IPS-20b (cell line): ENCODE results near the gene LHX5.
A peak's percentile ranks its signal among the peaks of the same experiment; 100 is the strongest.

Experiments
- H3K27ac ChIP-seq: one replicate; pipeline ENCODE4 v1.5.1; 2013; ENCODE audit warnings: low read length
- H3K27me3 ChIP-seq: 2 replicates; pipeline ENCODE4 v1.6.1; 2013; ENCODE audit warnings: mild to moderate bottlenecking, low read length, inconsistent platforms; ENCODE audit not compliant: insufficient read depth
- H3K36me3 ChIP-seq: 2 replicates; pipeline ENCODE4 v1.6.1; 2013; ENCODE audit warnings: low read depth, mild to moderate bottlenecking, inconsistent platforms, low read length, moderate library complexity; ENCODE audit not compliant: insufficient read depth
- H3K4me1 ChIP-seq: 2 replicates; pipeline ENCODE4 v1.6.1; 2013; ENCODE audit warnings: mild to moderate bottlenecking, control low read depth, inconsistent platforms, low read length, moderate library complexity; ENCODE audit not compliant: insufficient read depth
- H3K4me3 ChIP-seq: 2 replicates; pipeline ENCODE4 v1.5.1; 2013; ENCODE audit warnings: mild to moderate bottlenecking, low read length, inconsistent platforms
- H3K9ac ChIP-seq: 2 replicates; pipeline ENCODE4 v1.6.1; 2013; ENCODE audit warnings: low read depth, mild to moderate bottlenecking, inconsistent platforms, low read length, moderate library complexity
- H3K9me3 ChIP-seq: 2 replicates; pipeline ENCODE4 v1.6.1; 2013; ENCODE audit warnings: mild to moderate bottlenecking, low read depth, low read length, inconsistent platforms; ENCODE audit not compliant: insufficient read depth

Gene LHX5

DNA sequence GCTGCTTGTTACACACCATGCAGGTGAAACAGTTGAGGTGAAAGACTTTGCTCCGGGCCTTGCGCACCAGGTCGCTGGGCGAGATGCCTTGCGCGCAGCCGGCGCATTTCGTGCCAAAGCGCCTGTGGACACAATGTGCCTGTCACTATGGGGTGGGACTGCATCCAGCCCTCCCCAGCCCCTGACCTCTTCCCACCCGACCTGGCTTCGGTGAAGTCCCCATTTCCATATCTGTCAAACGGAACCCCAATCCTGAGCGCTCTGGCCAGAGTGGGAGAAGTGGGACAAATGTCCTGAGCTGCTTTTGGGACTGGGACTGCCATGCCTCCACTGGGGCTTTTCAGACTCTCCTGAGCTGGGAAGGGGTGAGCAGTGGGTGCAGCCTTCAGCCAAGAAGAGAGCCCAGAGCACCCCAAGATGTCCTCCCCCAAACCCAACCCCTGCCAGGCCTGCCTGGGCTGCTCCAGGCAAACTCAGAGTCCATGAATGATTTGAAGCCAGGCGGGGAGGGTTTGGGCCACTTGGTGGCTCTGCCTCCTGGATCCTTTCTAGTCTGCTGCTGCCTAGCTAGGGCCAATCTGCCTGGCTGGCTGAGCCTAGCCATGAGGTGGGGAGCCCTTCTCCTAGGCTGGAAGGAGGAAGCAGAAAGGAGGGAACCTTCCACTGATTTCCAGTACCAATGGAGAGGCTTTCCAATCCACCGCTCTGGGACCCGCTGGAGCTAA, 2.3 kb downstream of the LHX5 start:
- H3K4me1 ChIP-seq = peaks cover 28% of the 10 kb centered on the region
- H3K9me3 ChIP-seq = peaks cover 14% of the 10 kb centered on the region; the same call in 1 of the 2 replicates
- H3K4me3 ChIP-seq = peak overlapping the region; percentile 70
- peaks cover 100% of the 10 kb centered on the region for H3K27me3 ChIP-seq
- H3K27ac ChIP-seq = no peak overlapping the region
- H3K36me3 ChIP-seq = no peaks in the 10 kb centered on the region
- H3K9ac ChIP-seq = no peak overlapping the region

DNA sequence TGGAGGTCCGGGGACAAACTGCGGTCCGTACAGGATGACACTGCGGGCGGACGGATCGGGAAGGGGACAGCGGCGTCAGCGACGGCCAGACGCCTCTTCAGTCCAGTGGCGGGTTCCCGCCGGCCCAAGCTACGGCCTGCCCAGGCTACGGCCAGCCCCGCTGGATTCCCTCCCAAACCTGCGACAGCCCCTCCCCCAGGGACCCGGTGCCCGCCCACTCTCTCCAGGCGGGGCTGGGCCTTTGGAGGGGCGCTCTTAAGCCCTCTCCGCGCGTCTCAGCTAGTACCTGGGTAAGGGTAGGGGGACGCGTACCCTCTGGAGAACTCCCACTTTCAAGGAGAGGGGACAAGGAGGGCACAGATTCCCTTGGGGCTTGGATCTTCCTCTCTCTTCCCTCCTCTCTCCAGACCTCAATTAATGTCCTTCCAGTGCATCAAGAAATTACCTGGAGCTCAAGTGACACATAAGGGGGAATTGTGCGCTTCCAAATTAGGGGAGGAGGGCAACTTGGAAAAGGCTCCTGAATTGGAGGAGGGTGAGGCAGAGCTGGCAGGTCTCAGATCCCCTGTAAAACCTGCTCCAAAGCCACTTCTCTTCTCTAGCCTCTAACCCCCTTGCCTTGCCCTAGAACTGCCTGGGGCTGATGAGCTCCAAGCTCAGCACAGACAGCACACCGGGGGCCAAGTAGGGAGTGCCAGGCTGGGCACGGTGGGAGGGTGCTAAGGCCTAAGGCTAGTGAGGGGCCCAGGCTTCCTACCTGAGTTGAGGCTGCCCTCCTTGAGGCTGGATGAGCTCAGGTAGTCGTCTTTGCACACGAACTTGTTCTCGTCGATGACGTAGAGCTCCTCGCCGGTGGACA, 3.1 kb downstream of the LHX5 start:
- no peak overlapping the region for H3K27ac ChIP-seq
- peak overlapping the region; percentile 70 for H3K4me3 ChIP-seq
- no peak overlapping the region for H3K9ac ChIP-seq
- H3K9me3 ChIP-seq = peaks cover 14% of the 10 kb centered on the region; the same call in 1 of the 2 replicates
- peaks cover 100% of the 10 kb centered on the region for H3K27me3 ChIP-seq
- H3K4me1 ChIP-seq = peaks cover 25% of the 10 kb centered on the region
- H3K36me3 ChIP-seq = no peaks in the 10 kb centered on the region

DNA sequence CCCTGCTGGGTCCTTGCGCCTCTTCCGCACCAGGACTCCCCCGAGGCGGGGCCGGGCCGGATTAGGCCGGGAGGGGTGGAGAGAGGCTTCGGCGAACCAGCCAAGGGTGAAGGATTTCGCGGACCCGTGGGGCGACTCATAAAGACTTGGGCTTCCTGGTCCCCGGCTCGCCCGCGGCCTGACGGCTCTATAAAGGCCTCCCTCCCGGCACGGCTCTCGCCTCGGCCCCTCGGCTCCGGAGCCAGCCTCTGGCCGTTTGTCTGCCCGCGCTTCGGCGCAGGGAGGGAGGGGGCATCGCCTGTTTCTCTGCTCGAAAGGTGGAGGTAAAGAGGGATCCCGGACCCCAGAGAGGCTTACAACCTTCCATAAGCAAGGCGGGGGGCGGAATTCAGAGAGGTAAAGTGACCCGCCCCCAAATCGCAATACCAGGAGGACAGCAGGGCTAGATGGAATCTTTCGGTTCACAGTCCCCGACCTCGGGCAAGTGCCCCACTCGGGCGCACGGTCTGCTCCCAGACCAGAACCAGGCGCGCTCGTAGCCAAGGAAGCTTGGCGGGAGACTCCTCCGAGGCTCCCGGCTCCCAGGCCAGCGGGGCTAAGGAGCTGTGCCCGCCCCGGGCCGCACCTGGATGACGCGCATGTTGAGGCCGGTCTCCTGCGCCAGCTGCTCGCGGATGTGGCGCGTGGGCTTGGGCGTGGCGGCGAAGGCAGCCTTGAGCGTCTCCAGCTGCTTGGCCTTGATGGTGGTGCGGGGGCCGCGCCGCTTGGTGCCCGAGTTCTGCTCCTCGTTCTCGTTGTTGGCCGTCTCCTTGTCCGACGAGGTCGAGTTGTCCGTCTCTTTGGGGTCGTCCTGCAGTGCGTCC, 3.9 kb downstream of the LHX5 start:
- H3K27me3 ChIP-seq = peaks cover 100% of the 10 kb centered on the region
- no peaks in the 10 kb centered on the region for H3K36me3 ChIP-seq
- H3K9ac ChIP-seq = no peak overlapping the region
- peak overlapping the region; percentile 70 for H3K4me3 ChIP-seq
- peaks cover 22% of the 10 kb centered on the region; the same call in 1 of the 2 replicates for H3K4me1 ChIP-seq
- no peak overlapping the region for H3K27ac ChIP-seq
- H3K9me3 ChIP-seq = peaks cover 9% of the 10 kb centered on the region; the same call in 1 of the 2 replicates

DNA sequence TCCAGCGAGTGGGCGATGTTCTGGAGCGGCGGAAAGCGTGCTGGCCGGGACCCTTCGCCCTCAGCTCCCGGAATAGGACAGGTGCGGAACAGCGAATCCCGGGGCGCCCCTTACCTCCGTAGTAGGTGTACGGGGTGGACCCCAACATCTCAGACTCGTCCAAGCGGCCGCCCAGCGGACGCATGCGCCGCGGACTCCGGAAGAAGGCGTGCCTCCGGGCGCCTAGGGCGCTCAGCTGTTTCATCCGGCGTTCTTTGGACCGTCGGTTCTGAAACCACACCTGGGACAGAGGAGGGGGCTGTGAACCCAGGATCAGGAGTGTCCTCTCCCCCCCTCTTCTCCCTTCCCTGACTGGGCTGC, 4.5 kb downstream of the LHX5 start:
- peaks cover 100% of the 10 kb centered on the region for H3K27me3 ChIP-seq
- H3K9me3 ChIP-seq = peaks cover 9% of the 10 kb centered on the region; the same call in 1 of the 2 replicates
- no peak overlapping the region for H3K9ac ChIP-seq
- H3K36me3 ChIP-seq = no peaks in the 10 kb centered on the region
- peaks cover 22% of the 10 kb centered on the region; the same call in 1 of the 2 replicates for H3K4me1 ChIP-seq
- no peak overlapping the region for H3K27ac ChIP-seq
- H3K4me3 ChIP-seq = peak overlapping the region; percentile 70

DNA sequence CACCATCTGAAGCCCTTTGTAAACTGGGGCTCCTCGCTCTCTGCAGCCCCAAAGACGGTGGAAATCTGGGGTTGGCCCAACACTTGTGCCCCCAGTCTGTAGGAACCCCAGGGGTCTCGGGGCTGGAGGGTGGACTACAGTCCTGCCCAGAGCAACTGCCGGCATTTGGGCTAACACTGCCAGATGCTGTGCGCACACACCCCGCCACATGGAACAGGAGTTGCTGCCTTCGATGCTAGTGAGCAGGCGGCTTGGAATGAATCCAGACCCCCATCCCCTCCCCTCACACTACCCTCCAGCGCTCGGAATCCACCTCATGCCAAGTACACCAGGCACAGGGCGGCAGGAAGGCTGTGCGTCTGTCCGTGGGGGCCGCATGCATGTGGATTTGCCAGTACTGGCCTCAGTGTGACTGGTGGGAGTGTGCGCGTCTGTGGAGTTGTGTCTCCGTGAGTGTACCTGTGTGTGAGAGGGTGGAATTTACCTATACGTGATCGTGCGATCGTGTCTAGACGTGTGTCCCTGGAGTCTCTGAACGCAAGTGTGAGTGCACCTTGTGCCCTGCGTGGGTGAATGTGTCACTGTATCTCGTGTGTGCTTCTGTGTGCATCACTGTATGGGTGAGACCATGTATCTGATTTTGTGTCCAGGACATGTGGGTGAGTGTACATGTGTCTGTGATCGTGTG, 5.1 kb downstream of the LHX5 start:
- Histone ChIP-seq H3K27me3 (peaks cover 100% of the 10 kb centered on the region), H3K9me3 (peaks cover 9% of the 10 kb centered on the region; the same call in 1 of the 2 replicates), H3K27ac (no peak overlapping the region), H3K9ac (no peak overlapping the region), H3K36me3 (no peaks in the 10 kb centered on the region), H3K4me3 (peak overlapping the region; percentile 70), H3K4me1 (peaks cover 22% of the 10 kb centered on the region; the same call in 1 of the 2 replicates)

DNA sequence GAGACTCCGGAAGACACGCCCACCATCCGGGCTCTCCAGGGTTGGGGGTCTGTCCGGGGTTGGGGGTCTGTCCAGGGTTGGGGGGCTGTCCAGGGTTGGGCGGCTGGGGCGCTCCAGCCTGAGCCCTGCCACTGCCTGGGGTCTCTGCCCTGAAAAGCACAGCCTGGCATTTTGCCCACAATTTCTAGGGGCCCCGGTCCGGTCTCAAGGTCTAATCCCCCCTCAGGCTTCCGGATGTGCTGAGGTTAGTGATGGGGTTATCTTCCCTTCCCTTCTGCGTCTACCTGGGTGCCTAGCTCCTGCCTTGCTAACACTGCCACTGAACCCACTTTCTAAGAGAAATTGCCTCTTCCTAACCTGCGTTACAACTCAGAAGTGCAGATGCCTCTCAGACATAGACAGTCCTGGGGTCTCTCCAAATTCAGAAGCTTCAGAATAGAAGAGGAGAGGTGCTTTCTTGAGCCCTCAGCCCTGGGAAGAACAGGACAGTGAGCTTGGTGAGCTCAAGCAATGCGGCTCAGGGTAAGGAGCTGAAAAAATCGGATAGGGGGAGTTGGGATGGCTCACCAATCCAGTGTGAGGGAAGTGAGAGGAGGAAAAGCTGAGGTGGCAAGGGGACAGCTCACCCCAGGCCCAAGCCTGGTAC, 5.7 kb downstream of the LHX5 start:
- Histone ChIP-seq H3K9me3 (peaks cover 9% of the 10 kb centered on the region; the same call in 1 of the 2 replicates), H3K4me3 (peak overlapping the region; percentile 52; the same call in 1 of the 2 replicates)

DNA sequence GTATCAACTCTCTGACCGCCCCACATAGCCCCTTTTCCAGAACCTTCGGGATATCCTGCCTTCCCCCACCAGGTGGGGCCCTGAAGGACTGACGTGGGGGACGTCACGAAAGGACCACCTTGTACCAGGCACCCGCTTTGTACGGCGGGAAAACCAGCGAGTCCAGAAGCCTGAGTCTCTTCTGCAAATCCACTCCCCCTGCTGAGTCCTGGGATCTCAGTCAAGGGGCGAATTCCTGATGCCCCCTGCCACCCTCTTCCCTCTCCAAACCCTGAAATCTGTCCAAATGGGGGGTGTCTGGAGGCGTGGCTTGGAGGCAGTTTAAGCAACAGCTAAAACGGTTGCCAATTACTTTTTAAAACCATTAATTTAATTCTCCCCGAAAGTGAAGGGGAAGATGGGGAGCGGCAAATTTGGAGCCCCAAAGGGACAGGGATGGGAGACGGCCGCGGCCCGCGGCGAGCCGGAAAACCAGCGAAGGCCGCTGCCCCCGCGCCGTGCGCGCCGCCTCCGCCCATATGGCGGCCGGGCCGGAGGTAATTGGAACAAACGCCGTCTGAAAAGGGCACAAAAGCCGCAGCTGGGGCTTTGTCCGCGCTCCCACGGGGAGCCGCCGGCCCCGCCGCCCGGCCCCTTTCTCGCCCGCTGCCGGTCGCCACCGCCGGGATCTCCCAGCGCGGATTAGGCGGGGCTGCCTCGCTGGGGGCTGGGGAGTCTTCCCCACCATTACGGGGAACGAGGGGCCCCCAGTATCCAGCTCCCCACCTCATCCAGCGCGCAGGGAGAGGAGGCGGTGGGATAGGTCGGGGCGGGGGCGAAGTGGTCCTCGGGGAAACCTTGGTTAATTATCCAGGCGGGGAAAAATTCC, 6.6 kb downstream of the LHX5 start:
- Histone ChIP-seq H3K9me3 (peaks cover 9% of the 10 kb centered on the region; the same call in 1 of the 2 replicates), H3K27me3 (peaks cover 100% of the 10 kb centered on the region), H3K4me1 (peaks cover 16% of the 10 kb centered on the region; the same call in 1 of the 2 replicates), H3K4me3 (peak overlapping the region; percentile 52), H3K36me3 (no peaks in the 10 kb centered on the region), H3K9ac (no peak overlapping the region; the same call in 1 of the 2 replicates), H3K27ac (no peak overlapping the region)

More for the DNA sequence above, 5.7 kb downstream of the LHX5 start:
- Histone ChIP-seq H3K36me3 (no peaks in the 10 kb centered on the region), H3K9ac (no peak overlapping the region), H3K4me1 (peaks cover 18% of the 10 kb centered on the region; the same call in 1 of the 2 replicates), H3K27ac (no peak overlapping the region), H3K27me3 (peaks cover 100% of the 10 kb centered on the region)

DNA sequence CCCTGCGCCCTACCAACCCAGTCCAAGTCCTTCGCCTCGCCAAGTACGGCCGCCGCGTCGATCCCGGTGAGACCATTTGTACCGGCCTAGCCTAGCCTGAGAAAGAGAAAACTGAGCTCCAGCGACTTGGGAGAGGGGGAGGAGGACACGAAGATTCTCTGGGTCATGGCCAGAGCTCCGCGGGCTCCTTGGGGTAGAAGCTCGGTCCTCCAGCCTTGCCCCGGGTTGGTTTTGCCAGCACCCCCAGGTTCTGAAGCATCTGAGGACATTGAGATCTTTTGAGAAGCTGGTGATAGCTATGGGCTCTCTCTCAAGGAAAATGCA, 7.3 kb downstream of the LHX5 start:
- peaks cover 100% of the 10 kb centered on the region for H3K27me3 ChIP-seq
- peaks cover 8% of the 10 kb centered on the region; the same call in 1 of the 2 replicates for H3K9me3 ChIP-seq
- no peaks in the 10 kb centered on the region for H3K36me3 ChIP-seq
- H3K4me3 ChIP-seq = peak overlapping the region; percentile 52
- peaks cover 16% of the 10 kb centered on the region; the same call in 1 of the 2 replicates for H3K4me1 ChIP-seq
- no peak overlapping the region for H3K27ac ChIP-seq
- no peak overlapping the region; the same call in 1 of the 2 replicates for H3K9ac ChIP-seq

DNA sequence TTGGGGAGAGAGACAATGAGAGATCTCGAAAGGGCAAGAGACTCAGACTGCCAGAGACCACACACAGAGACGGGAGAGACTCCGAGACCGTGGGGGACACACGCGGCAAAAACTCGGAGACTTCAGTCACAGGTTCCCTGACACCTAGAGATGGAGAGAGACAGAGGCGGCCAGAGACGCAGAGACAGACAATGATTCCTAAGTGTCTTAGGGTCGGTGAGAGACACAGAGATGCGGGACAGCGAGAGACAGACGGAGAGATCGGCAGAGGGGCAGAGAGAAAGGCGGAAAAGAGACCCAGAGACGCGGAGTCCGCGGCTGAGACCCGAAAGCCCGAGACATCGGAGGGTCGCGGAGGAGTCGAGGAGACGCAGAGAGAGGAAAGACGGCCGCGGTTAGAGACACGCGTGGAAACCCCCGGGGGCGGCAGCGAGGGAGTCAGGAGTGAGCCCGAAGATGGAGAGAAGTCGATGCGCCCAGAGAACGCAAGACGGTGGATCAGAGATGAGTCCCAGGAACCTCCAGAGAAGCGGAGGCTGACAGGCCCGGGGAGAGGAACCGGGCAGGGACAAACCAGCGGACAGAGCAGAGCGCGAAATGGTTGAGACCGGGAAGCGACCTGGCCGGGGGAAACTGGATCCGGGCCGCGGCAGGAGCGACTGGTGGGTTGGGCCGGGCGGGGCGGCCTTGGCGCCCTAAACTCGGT, 7.8 kb downstream of the LHX5 start:
- no peak overlapping the region for H3K9ac ChIP-seq
- peaks cover 100% of the 10 kb centered on the region for H3K27me3 ChIP-seq
- H3K4me3 ChIP-seq = peak overlapping the region; percentile 52
- H3K36me3 ChIP-seq = no peaks in the 10 kb centered on the region
- H3K27ac ChIP-seq = no peak overlapping the region
- H3K4me1 ChIP-seq = peaks cover 16% of the 10 kb centered on the region; the same call in 1 of the 2 replicates
- peaks cover 5% of the 10 kb centered on the region; the same call in 1 of the 2 replicates for H3K9me3 ChIP-seq
